Measurements from ENCODE around the gene USH2A. TPM values are rescaled to one million over a fixed set of nuclear protein-coding genes. Genes with fewer than 3 reads are reported as not detected.

The USH2A gene
- total RNA-seq, 3 donors from 2014 or later = not detected

DNA sequence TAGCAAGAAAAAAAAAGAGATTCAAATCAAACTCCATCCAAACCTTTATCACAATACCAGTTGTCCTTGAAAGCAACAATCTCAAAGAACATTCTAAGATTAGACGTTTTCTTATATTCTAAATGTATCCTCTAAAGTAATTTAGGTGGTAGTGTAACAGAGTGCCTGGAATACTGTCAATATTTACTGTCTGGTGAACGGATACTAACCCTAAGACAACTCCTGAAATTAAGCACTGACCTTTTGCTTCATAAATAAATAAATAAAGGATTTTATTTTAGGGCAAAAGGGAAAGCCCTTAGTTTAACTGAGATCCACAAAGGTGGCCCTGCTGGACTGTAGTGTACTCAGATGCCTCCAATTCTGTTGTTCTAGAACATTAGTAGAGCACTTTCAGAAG lies 9.9 kb upstream of the USH2A start:
- H3K4me1 Mint-ChIP-seq (ENCODE audit: low read depth) = no peaks in the 10 kb centered on the region
- no peak for ATAC-seq
- H3K9me3 Mint-ChIP-seq = peaks cover 10% of the 10 kb centered on the region
- no peaks in the 10 kb centered on the region for H3K27me3 Mint-ChIP-seq (ENCODE audit: low read depth)
- H3K4me3 Mint-ChIP-seq = no peak overlapping the region
- DNase-seq = no peak
- H3K36me3 Mint-ChIP-seq (ENCODE audit: insufficient read depth) = no peaks in the 10 kb centered on the region

DNA sequence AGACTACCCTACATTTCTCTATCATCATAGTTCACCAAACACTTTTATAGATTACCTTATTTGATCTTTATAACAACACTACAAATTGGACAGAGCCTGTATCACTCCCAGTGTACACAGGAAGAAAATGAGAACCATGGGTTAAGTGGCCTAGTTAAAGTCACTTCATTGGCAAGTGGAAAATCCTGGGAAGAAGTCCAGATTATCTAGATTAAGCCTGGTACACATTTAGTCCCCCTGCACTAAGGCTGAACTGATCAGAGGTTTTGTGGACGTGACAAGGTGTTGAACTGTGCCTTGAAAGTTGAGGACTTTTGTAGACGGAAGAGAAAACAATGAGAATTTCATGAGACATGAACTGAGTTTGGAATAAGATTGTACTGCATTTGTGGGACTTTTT lies 7.5 kb upstream of the USH2A start:
- H3K9me3 Mint-ChIP-seq = peaks cover 10% of the 10 kb centered on the region

DNA sequence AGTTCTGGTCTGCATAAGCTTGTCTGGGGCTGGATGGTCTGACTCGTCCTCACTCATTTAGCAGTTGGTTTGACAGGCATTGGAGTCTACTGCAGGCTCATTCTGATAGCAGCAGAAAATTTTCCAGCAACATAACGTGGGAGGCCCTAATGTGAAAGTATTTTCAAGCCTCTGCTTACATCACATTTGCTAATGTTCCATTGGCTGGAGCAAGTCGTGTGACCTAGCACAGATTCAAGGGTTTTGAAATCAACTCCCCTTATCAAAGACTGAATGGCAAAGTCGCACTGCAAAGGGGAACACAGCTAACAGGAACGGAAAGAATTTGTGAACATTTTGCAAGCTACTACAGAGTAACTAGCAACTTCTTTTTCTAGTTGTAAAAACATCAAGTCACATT lies 2.3 kb upstream of the USH2A start:
- Mint-ChIP-seq H3K36me3 (ENCODE audit: insufficient read depth) (no peaks in the 10 kb centered on the region), H3K27me3 (ENCODE audit: low read depth) (no peaks in the 10 kb centered on the region), H3K4me3 (no peak overlapping the region), H3K4me1 (ENCODE audit: low read depth) (no peaks in the 10 kb centered on the region), H3K9me3 (peaks cover 7% of the 10 kb centered on the region)
- DNase-seq (no peak), ATAC-seq (no peak)

More for the DNA sequence above, 7.5 kb upstream of the USH2A start:
- no peak for ATAC-seq
- H3K36me3 Mint-ChIP-seq (ENCODE audit: insufficient read depth) = no peaks in the 10 kb centered on the region
- H3K4me1 Mint-ChIP-seq (ENCODE audit: low read depth) = no peaks in the 10 kb centered on the region
- no peak overlapping the region for H3K4me3 Mint-ChIP-seq
- no peaks in the 10 kb centered on the region for H3K27me3 Mint-ChIP-seq (ENCODE audit: low read depth)
- DNase-seq = no peak

DNA sequence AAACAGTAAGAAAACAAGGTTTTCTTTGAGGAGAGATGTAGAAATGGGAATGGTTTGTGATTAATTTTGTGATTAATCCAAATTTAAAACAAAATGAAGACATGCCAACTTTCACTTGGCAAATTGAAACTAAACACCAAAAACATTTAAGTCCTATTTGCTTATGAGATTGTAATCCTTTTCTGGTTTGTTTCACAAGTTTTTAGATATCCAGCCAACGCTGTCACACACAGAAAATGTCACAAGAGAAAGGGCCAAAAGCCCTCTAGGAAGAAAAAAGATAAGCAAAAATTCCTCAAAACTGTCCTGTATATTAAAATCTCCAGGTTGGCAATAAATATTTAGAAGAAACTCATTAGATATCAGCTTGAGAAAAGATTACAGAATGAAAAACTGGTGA lies 2.5 kb downstream of the USH2A start:
- peaks cover 7% of the 10 kb centered on the region for H3K9me3 Mint-ChIP-seq
- H3K4me3 Mint-ChIP-seq = no peak overlapping the region
- no peak for ATAC-seq
- H3K4me1 Mint-ChIP-seq (ENCODE audit: low read depth) = no peaks in the 10 kb centered on the region
- no peaks in the 10 kb centered on the region for H3K27me3 Mint-ChIP-seq (ENCODE audit: low read depth)
- H3K36me3 Mint-ChIP-seq (ENCODE audit: insufficient read depth) = no peaks in the 10 kb centered on the region
- no peak for DNase-seq

DNA sequence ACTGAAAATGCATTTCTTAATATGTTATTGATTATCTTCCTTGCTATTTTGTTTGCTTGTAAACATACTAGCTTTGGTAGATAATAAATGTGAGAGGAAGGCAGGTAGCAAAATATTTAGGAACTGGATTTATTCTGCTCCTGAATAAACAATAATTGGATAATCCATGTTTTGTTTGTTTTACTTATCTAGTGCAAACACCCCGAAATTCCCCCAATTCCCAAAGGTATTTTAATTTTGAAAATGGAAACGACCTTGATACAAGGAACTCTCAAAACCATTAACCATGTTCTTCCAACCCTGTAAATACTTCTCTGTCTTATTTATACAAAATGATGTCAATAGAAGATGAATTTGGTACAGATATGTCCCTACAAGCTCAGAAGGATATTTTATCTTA lies 3.0 kb downstream of the USH2A start:
- H3K27me3 Mint-ChIP-seq (ENCODE audit: low read depth) = no peaks in the 10 kb centered on the region
- H3K4me1 Mint-ChIP-seq (ENCODE audit: low read depth) = no peaks in the 10 kb centered on the region
- DNase-seq (no peak), ATAC-seq (no peak)
- H3K9me3 Mint-ChIP-seq = peaks cover 7% of the 10 kb centered on the region
- no peak overlapping the region for H3K4me3 Mint-ChIP-seq
- no peaks in the 10 kb centered on the region for H3K36me3 Mint-ChIP-seq (ENCODE audit: insufficient read depth)

DNA sequence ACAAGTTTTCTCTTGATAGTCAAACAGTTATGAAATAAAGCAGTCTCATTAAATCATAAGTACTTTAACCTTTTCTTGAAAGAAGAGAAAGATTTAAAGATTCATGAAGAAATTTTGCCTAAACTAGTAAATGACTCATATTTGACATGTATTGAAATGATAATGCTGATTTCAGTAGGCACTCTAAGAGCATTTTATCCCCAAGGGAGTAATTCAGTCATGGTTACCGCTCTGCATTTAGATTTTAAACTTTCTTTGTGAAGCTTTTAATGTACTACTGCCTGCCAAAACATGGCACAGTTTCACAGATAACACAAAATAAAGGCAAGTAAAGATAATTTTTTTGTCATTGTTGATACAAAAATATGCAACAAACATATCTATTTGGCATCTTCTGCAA lies 6.8 kb downstream of the USH2A start:
- H3K9me3 Mint-ChIP-seq = peaks cover 7% of the 10 kb centered on the region
- H3K4me3 Mint-ChIP-seq = no peak overlapping the region
- H3K36me3 Mint-ChIP-seq (ENCODE audit: insufficient read depth) = no peaks in the 10 kb centered on the region
- H3K4me1 Mint-ChIP-seq (ENCODE audit: low read depth) = no peaks in the 10 kb centered on the region
- no peak for DNase-seq
- H3K27me3 Mint-ChIP-seq (ENCODE audit: low read depth) = no peaks in the 10 kb centered on the region
- ATAC-seq = no peak

DNA sequence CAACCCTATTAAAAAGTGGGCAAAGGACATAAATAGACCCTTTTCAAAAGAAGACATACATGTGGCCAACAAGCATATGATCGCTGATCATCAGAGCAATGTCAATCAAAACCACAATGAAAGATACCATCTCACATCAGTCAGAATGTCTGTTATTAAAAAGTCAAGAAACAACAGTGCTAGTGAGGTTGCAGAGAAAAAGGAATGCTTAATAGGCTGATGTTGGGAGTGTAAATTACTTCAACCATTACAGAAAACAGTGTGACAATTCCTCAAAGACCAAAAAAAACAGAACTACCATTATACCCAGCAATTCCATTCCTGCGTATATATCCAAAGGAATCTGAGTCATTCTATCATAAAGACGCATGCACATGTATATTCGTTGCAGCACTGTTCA lies 13.2 kb downstream of the USH2A start:
- Mint-ChIP-seq H3K27me3 (ENCODE audit: low read depth) (no peaks in the 10 kb centered on the region), H3K4me3 (no peak overlapping the region), H3K36me3 (ENCODE audit: insufficient read depth) (no peaks in the 10 kb centered on the region), H3K4me1 (ENCODE audit: low read depth) (no peaks in the 10 kb centered on the region), H3K9me3 (peaks cover 5% of the 10 kb centered on the region)
- DNase-seq (no peak), ATAC-seq (no peak)

DNA sequence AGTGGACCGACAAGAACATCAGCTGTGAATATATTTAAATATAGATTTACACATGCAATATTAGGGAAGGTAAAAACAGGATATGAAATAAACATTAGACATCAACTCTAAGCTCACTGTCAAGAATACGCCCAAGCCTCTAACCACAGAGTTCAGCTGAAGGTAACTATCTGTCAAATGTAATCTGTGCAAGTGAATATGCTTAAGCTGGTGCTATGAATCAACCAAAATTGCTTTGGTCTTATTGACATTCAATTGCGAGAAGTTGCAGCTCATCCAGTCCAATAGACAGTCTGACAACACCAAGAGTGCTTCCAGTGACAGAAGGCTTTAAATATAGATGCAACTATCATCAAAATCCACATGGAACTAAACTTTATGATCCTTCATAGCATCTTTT lies 32.3 kb downstream of the USH2A start:
- H3K4me1 Mint-ChIP-seq (ENCODE audit: low read depth) = no peaks in the 10 kb centered on the region
- ATAC-seq (no peak), DNase-seq (no peak)
- H3K27me3 Mint-ChIP-seq (ENCODE audit: low read depth) = no peaks in the 10 kb centered on the region
- peaks cover 5% of the 10 kb centered on the region for H3K9me3 Mint-ChIP-seq
- no peaks in the 10 kb centered on the region for H3K36me3 Mint-ChIP-seq (ENCODE audit: insufficient read depth)
- H3K4me3 Mint-ChIP-seq = no peak overlapping the region

DNA sequence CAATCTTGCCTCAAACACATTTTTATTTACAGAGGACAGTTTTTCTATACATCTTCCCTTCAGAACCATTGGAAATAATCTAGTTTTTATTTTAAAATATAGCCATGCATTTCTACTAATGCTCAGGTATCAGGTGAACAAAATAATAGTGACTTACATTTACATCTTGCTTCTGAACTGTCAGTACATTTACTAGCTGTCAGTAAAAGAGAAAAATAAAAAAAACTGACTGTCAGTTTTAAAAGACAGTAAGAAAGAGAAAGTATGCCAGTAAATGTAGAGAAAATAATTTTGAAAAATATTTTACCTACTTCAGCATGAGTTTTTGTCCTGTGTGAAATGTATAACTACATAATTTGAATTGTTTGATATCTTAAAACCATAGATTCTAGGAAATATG lies 33.5 kb downstream of the USH2A start:
- no peaks in the 10 kb centered on the region for H3K36me3 Mint-ChIP-seq (ENCODE audit: insufficient read depth)
- no peak overlapping the region for H3K4me3 Mint-ChIP-seq
- H3K9me3 Mint-ChIP-seq = peaks cover 8% of the 10 kb centered on the region
- no peaks in the 10 kb centered on the region for H3K4me1 Mint-ChIP-seq (ENCODE audit: low read depth)
- DNase-seq (no peak), ATAC-seq (no peak)
- H3K27me3 Mint-ChIP-seq (ENCODE audit: low read depth) = no peaks in the 10 kb centered on the region

DNA sequence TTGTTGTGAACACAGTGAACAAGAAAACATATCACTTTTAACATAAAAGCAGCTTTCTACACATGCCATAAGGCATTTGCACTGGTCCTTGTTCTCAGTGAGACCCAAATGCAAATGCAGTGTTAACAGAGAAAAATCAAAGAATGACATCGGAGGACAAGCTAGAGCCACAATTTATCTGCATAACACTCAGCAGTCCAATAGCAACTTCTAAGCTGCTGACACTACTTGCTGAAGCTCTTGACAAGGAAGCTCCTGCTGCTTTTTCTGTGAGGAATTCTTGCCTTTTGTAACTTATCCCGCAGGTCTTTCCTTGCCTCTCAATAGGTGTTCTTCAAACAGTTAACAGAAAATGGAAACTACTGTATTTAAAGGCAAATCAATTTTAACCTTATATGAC lies 34.7 kb downstream of the USH2A start:
- Mint-ChIP-seq H3K36me3 (ENCODE audit: insufficient read depth) (no peaks in the 10 kb centered on the region), H3K9me3 (peaks cover 4% of the 10 kb centered on the region), H3K4me3 (no peak overlapping the region), H3K4me1 (ENCODE audit: low read depth) (no peaks in the 10 kb centered on the region), H3K27me3 (ENCODE audit: low read depth) (no peaks in the 10 kb centered on the region)
- ATAC-seq = no peak
- no peak for DNase-seq

DNA sequence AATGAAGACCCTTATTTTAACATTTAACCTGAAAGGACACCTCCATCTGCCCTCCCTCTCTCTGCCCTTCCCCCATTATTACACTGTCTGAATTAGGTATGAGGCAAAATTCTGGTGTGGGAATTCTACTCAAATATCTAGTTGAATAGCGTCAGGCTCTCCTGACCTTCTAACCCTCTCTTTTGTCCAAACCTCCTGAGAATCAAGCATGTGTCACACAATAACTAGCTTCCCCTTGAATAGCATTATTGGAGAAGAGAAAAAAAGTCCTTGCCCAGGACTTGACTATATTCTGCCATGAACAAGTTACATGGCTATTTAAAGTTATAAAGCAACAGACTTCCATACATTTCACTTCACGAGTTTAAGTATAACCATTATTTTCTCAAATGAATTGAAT lies 35.5 kb downstream of the USH2A start:
- H3K36me3 Mint-ChIP-seq (ENCODE audit: insufficient read depth) = no peaks in the 10 kb centered on the region
- no peak overlapping the region for H3K4me3 Mint-ChIP-seq
- peaks cover 4% of the 10 kb centered on the region for H3K9me3 Mint-ChIP-seq
- no peaks in the 10 kb centered on the region for H3K4me1 Mint-ChIP-seq (ENCODE audit: low read depth)
- no peaks in the 10 kb centered on the region for H3K27me3 Mint-ChIP-seq (ENCODE audit: low read depth)
- ATAC-seq = no peak
- no peak for DNase-seq

DNA sequence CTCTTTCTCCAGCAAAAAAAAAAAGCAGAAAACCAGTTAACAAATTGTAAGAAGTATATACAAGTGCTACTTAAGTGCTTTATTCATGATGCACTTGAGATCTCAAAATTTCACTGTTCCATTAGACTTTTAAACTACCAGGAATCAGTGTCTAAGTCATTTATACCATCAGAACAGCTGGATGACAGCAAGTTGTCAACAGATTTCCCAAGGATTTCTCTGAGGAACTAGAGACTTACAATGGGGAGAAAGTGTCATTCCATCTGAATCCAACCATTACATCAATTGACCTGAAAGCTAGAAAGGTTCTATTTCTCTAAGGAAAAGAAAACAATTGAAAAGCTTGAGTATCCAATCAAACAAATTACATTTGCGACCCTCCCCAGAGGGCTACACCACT lies 43.8 kb downstream of the USH2A start:
- Mint-ChIP-seq H3K4me1 (ENCODE audit: low read depth) (no peaks in the 10 kb centered on the region), H3K36me3 (ENCODE audit: insufficient read depth) (no peaks in the 10 kb centered on the region), H3K27me3 (ENCODE audit: low read depth) (no peaks in the 10 kb centered on the region), H3K9me3 (peaks cover 6% of the 10 kb centered on the region), H3K4me3 (no peak overlapping the region)
- no peak for ATAC-seq
- DNase-seq = no peak

DNA sequence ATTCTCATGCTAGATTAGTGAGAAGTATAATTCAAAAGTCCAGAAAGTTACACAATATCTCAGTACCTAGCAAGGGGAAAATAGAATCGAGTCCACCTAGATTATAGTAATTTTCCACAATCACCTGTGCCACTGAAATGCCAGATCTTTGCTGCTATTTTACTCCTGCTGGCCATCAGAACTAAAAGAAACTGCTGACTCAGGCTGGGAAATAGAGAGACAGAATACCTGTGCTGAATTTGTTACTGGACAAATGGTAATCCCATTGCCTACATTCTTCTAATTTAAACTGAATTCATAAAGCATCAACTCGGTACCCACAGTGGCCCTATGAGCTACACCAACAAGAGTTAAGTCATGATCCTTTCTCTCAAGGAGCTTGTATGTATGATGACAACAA lies 55.0 kb downstream of the USH2A start:
- ATAC-seq (no peak), DNase-seq (no peak)
- no peak overlapping the region for H3K4me3 Mint-ChIP-seq

DNA sequence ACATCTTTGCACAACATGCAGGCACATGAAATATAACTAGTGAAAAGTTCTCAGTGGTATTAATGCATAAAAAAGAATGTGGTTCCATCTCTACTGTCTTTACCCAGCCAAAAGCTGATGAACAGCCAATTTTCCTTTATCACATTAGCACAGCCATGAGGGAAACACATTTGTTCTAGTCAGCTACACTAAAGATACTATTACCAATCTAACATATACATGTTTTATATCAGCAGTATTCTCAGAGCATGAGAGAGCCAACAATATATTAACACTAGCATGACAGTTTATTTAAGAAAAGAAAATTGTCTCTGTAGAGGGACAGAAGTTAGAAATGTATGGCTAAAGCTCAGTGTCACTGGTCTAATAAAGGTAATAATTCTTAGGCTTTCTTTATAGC lies 56.3 kb downstream of the USH2A start:
- Mint-ChIP-seq H3K4me1 (ENCODE audit: low read depth) (no peaks in the 10 kb centered on the region), H3K9me3 (no peaks in the 10 kb centered on the region), H3K4me3 (no peak overlapping the region), H3K36me3 (ENCODE audit: insufficient read depth) (no peaks in the 10 kb centered on the region), H3K27me3 (ENCODE audit: low read depth) (no peaks in the 10 kb centered on the region)
- no peak for ATAC-seq
- no peak for DNase-seq

More for the DNA sequence above, 55.0 kb downstream of the USH2A start:
- Mint-ChIP-seq H3K9me3 (peaks cover 5% of the 10 kb centered on the region), H3K36me3 (ENCODE audit: insufficient read depth) (no peaks in the 10 kb centered on the region), H3K27me3 (ENCODE audit: low read depth) (no peaks in the 10 kb centered on the region), H3K4me1 (ENCODE audit: low read depth) (no peaks in the 10 kb centered on the region)

DNA sequence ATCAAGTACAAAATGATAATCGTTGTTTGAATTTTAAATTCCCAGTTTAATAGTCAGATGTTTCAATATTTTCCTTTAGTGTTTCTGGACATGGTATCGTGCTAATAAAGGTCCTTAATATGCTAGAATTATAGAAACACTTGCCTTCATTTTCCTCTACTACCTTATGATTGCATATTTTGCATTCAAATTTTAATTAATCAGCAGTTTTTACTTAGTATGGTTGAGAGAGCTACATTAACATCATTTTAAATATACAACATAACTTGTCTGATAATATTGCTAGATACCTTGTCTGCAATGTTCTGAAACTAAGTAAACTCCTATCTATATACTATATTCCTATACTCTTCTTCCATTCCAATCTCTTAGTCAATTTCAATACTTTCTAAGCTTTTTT lies 66.3 kb downstream of the USH2A start:
- Mint-ChIP-seq H3K4me3 (no peak overlapping the region), H3K9me3 (peaks cover 3% of the 10 kb centered on the region), H3K36me3 (ENCODE audit: insufficient read depth) (no peaks in the 10 kb centered on the region), H3K27me3 (ENCODE audit: low read depth) (no peaks in the 10 kb centered on the region), H3K4me1 (ENCODE audit: low read depth) (no peaks in the 10 kb centered on the region)
- DNase-seq (no peak), ATAC-seq (no peak)

DNA sequence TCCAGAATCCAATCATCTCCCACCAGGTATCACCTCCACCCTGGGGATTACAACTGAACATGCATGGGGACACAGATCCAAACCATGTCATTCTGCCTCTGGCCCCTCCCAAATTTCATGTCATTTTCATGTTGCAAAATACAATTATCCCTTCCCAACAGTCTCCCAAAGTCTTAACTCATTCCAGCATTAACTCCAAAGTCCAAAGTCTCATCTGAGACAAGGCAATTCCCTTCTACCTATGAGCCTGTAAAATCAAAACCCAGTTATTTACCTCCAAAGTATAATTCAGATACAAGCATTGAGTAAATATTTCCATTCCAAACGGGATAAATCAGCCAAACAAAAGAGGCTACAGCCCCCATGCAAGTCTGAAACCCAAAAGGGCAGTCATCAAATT lies 73.1 kb downstream of the USH2A start:
- Mint-ChIP-seq H3K27me3 (ENCODE audit: low read depth) (no peaks in the 10 kb centered on the region), H3K4me1 (ENCODE audit: low read depth) (no peaks in the 10 kb centered on the region), H3K36me3 (ENCODE audit: insufficient read depth) (no peaks in the 10 kb centered on the region), H3K9me3 (no peaks in the 10 kb centered on the region), H3K4me3 (no peak overlapping the region)
- DNase-seq (no peak), ATAC-seq (no peak)
